HG02759 (cell line): ENCODE data around the gene TRIM40.

ENCODE experiments used
- ATAC-seq: cut with Tn5 transposase; IDR thresholded peaks from one replicate; pipeline ENCODE4 v1.9.1; 2021; ENCODE audit warnings: mild to moderate bottlenecking, moderate library complexity; ENCODE audit not compliant: unreplicated experiment

TRIM40 gene

DNA sequence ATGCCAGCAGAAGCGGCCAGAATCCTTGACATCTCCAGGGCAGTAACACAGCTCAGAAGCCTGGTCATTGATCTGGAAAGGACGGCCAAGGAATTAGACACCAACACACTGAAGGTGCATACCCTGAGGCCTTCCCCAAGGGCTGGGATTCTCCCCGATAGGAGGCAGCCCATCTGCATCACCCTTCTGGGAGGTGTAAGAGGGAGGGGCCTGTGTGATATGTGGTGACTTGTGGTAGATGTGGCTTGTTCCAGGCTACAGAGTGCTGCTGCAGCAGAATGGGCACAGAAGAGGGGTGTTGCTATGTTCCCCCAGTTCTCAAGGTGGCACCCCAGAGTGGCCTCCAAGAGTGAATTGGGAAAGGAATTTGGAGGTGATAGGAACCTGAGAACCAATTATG, 11.2 kb downstream of the TRIM40 start:
- ATAC-seq = no peak

GRCh38 chr6:30149234-30149633, 13.3 kb downstream of the TRIM40 start:
- ATAC-seq = no peak

- no peak for ATAC-seq
Observed at GRCh38 chr6:30149858-30150550, 14.1 kb downstream of the TRIM40 start.

- ATAC-seq = no peak
Observed at GRCh38 chr6:30150671-30151395, 14.9 kb downstream of the TRIM40 start.

DNA sequence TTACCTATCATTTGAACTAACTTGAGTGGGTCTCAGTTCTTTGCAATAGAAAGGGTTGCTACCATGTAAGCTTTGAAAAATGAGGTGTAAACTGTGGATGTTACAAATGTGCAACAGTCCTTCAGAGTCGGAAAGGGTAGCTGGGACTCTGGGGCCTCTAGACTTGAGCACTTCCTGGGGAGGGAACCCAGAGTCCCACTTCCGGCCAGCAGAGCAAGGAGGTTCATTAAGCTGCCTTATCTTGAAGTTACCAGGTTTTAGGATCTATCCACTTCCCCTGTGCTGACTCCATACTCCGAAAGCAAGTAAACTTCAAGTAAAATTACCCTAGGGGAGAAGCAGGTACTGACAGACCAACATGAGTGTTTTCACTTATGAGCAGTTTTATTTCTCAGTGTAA, 15.6 kb downstream of the TRIM40 start:
- no peak for ATAC-seq

GRCh38 chr6:30152016-30152673, 16.2 kb downstream of the TRIM40 start:
- no peak for ATAC-seq

- ATAC-seq = no peak
Observed at GRCh38 chr6:30152910-30153610, 17.1 kb downstream of the TRIM40 start.

GRCh38 chr6:30154061-30154460, 18.1 kb downstream of the TRIM40 start:
- ATAC-seq = no peak

DNA sequence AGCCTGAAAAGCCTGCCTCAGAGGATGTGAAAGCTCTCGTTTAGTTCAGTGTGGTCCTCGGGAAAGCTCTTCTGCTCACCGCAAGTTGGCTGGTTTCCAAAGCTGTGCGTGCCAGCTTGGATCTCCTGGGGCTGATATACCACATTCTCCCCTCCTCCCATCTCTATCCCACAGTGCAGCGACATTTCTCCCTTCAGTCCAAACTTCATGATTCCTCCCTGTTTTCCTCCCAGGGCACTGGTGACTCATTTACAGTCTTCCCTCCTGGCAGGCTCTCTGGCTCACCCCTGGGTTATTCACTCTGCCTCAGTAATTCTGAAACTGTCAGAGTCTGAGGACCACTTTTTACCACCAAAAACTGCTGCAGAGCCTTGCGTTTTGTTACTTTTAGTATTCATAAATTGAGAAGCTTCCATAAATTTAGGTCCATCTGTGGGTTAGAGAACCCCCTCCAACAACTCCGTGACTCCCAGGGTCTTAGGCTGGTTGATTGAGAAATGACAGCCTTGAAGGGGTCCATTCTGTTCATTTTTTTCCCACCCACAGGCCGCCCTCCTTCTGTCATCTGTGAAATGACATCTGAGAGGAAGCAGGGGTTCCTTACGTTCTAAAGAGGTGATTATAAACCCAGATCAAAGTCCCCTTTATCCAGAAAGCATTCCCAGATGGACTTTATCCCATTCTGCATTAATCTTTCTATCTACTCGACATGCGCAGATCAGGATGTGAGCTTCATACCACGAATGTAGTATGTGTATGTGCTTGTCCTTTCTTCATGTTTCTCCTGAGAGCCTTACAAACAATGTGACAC, 19.0 kb downstream of the TRIM40 start:
- ATAC-seq = no peak

GRCh38 chr6:30155520-30156261, 19.8 kb downstream of the TRIM40 start:
- ATAC-seq = no peak

GRCh38 chr6:30156262-30156599, 20.3 kb downstream of the TRIM40 start:
- no peak for ATAC-seq

DNA sequence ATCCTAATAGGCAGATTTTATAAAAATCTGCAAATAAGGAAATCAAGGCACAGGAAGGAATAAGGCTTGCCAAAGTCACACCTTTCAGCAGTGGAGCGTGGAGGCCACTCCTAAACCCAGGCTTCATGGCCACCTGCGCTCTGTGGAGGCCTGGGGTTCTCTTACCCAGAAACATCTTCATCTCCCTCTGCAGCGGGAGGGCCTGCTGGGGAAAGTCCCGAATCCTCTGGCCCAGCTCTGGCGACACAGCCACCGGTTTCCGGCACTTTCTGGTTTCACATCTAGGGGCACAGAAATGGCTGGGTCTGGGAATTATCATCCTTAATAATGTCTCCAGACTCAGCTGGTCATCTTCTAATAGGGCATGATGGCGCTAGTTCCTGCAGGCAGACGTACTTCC, 20.8 kb downstream of the TRIM40 start:
- ATAC-seq = no peak

- no peak for ATAC-seq
Observed at GRCh38 chr6:30157581-30157980, 21.6 kb downstream of the TRIM40 start.

- no peak for ATAC-seq
Observed at GRCh38 chr6:30157999-30158398, 22.1 kb downstream of the TRIM40 start.

DNA sequence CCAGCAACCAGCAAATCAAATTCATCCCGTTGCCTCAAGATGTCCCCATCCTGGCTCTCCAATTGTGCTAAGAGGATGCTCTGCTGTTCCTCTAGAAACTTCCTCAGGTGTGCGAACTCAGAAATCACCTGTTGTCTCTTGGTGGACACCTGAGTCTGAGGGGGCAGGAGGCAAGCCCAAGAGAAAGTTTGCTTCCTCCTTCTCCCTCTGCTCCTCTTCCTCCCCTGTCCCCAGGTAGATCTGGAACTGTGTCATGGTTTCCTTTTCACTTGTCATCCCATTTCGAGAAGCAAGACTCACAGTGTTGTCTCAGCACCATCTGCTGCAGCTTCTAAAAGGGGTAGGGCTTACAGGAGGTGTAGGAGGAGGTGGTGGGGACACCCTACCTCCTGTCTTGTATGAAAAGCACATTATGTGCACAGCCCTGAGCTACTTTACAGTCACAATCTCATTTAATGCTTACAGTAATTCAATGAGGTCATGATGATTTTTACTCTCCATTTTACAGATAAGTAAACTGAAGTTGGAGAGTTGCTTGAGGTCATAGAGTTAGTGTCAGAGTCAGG, 22.6 kb downstream of the TRIM40 start:
- ATAC-seq = no peak

DNA sequence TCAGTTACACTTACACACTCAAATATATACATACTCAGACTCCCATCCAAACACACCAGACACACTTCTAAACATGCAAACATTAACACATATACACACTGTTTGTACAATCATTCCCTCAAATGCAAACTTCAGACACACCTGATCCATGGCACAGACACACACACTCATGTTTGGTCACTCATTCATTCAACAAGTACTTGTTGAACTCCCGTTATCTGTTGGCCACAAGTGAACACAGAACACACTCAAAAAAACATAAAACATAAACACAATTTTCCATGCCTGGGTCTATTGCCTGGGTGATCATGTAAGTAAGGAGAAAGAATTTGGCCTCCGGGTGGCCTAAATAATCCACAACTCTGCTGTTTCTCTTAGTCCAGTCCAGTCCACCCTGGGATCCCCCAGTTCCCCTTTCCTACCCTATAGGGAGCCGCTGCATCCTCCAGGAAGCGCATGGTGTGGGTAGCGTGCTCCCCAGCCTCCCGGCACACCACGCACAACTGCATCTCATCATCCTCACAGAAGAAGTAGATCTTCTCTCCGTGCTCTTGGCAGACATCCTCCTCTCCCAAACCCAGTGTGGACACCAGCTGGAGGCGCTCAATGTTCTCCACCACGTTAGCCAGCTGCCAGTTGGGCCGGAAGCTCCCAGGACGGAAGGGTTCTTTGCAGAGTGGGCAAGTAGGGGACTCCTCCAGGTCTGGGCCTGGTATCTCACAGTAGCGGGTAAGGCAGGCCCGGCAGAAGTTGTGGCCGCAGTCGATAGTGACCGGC, 24.3 kb downstream of the TRIM40 start:
- ATAC-seq = no peak

DNA sequence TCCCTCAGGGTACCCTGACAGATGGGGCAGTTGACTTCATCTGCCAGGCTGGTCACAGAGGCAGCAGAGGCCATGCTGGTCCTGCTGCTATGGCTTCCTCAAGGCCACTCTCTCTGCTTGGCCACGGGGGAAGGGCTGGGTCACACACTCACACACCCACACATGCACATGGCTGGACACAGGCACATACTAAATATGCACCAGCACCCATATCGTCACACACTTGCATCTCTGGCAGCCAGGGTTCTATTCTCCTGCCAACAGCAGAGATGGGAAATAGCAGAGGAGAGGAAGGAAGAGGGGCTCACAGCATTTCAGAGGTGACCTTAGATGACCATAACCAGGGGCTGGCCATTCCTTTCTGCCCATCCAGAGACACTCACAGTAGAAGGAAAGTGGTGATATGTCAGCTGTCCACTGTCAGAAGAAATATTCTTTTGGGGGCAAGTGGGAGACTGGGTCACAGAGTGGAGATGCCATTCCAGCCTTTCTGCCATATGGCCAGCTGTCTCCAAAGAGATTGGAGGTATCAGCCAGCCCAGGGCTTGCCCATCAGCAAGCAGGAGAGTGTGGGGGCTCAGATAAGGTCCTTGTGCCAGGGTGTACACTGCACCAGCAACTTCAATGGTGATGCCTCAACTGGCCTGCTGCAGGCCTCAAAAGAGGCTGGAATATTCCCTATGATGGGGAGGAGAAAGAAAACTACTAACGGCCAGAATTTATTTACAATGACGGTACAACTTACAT, 25.0 kb downstream of the TRIM40 start, which contains the start of gene TRIM10:
TRIM10 (minus strand) TSS at position 427 of the 747 bp plus-strand sequence; CDS start at position 74, 353 bp downstream.
- ATAC-seq = no peak
